Dermis lymphatic vessel endothelial cell (primary cell): Measurements from ENCODE around the gene ST6GALNAC1. TPM values are rescaled to one million over a fixed set of nuclear protein-coding genes. Genes with fewer than 3 reads are reported as not detected.

Experiments used
- total RNA-seq: library from RNA; depleted of rRNA; stranded (reverse); fragments of >200 nt; gene quantifications from 2 replicates; pipeline ENCODE4 v1.2.1, GENCODE V29; 2014

Gene ST6GALNAC1
- not detected in 2 replicates for total RNA-seq

GRCh38 chr17:76643553-76644148 is at the start of gene ST6GALNAC1:
TSS of gene ST6GALNAC1 (minus strand) at chr17:76643757. CDS start at chr17:76643638, 119 bp downstream.

GRCh38 chr17:76585649-76586593 is 57.6 kb downstream of the ST6GALNAC1 start, which contains the start of gene ST6GALNAC2:
TSS of gene ST6GALNAC2 (minus strand) at chr17:76585860. CDS start at chr17:76585808, 52 bp downstream.

Other genes with a start within 250 kb of the ST6GALNAC1 start
- gene UBE2O, start 190.6 kb downstream of the ST6GALNAC1 start, total RNA-seq, result 11.7 and 16.2 TPM in 2 replicates
- 0.09 TPM in 1 of 2 replicates, not detected in the other for gene AANAT, start 176.2 kb downstream of the ST6GALNAC1 start, total RNA-seq
- gene RHBDF2, start 142.3 kb downstream of the ST6GALNAC1 start, total RNA-seq, result 7.9 and 9.4 TPM in 2 replicates
- gene CYGB, start 106.0 kb downstream of the ST6GALNAC1 start, total RNA-seq, result 0.95 and 3.3 TPM in 2 replicates
- 0.17 and 0.54 TPM in 2 replicates for gene PRCD, start 103.7 kb downstream of the ST6GALNAC1 start, total RNA-seq
- 0.11 and 0.17 TPM in 2 replicates for gene ST6GALNAC2, start 57.9 kb downstream of the ST6GALNAC1 start, total RNA-seq
- gene MXRA7, start 67.2 kb upstream of the ST6GALNAC1 start, total RNA-seq, result 110 and 145 TPM in 2 replicates
- 11.6 and 13.7 TPM in 2 replicates for gene JMJD6, start 82.8 kb upstream of the ST6GALNAC1 start, total RNA-seq
- 20.6 and 26.0 TPM in 2 replicates for gene METTL23, start 83.1 kb upstream of the ST6GALNAC1 start, total RNA-seq
- gene SRSF2, start 93.6 kb upstream of the ST6GALNAC1 start, total RNA-seq, result 146 and 228 TPM in 2 replicates
- 24.3 and 34.8 TPM in 2 replicates for gene MFSD11, start 94.4 kb upstream of the ST6GALNAC1 start, total RNA-seq
- gene MGAT5B, start 224.6 kb upstream of the ST6GALNAC1 start, total RNA-seq, result 0.22 and 0.26 TPM in 2 replicates